ENCODE data around the gene TTBK2.
"Not testable (repeated sequence)": the region's sequence is repeated elsewhere in the genome, so short reads cannot be mapped to it uniquely, and the experiment has no call there.

TTBK2 gene

GRCh38 chr15:42825599-42825998 lies 95.0 kb downstream of the TTBK2 start:
- no peak for DNase-seq (ENCODE audit: low read depth)

GRCh38 chr15:42820811-42821210 lies 99.8 kb downstream of the TTBK2 start:
- no peak for DNase-seq (ENCODE audit: low read depth)

GRCh38 chr15:42819786-42820185 lies 100.8 kb downstream of the TTBK2 start:
- no peak for DNase-seq (ENCODE audit: low read depth)

GRCh38 chr15:42811433-42811832 lies 109.1 kb downstream of the TTBK2 start:
- DNase-seq (ENCODE audit: low read depth) = no peak

- no peak for DNase-seq (ENCODE audit: low read depth)
Measured at GRCh38 chr15:42808913-42809312, 111.7 kb downstream of the TTBK2 start.

- DNase-seq (ENCODE audit: low read depth) = no peak
Measured at GRCh38 chr15:42805266-42805665, 115.3 kb downstream of the TTBK2 start.

- no peak for DNase-seq (ENCODE audit: low read depth)
Measured at GRCh38 chr15:42804739-42805138, 115.8 kb downstream of the TTBK2 start.

GRCh38 chr15:42803436-42803835 lies 117.1 kb downstream of the TTBK2 start:
- no peak for DNase-seq (ENCODE audit: low read depth)

- no peak for DNase-seq (ENCODE audit: low read depth)
Measured at GRCh38 chr15:42802168-42802567, 118.4 kb downstream of the TTBK2 start.

- DNase-seq (ENCODE audit: low read depth) = no peak
Measured at GRCh38 chr15:42800731-42801474, 119.7 kb downstream of the TTBK2 start.

- no peak for DNase-seq (ENCODE audit: low read depth)
Measured at GRCh38 chr15:42798802-42799201, 121.8 kb downstream of the TTBK2 start.

GRCh38 chr15:42796955-42797782 lies 123.4 kb downstream of the TTBK2 start:
- no peak for DNase-seq (ENCODE audit: low read depth)

GRCh38 chr15:42788725-42789124 lies 131.9 kb downstream of the TTBK2 start:
- DNase-seq (ENCODE audit: low read depth) = no peak

- DNase-seq (ENCODE audit: low read depth) = no peak
Measured at GRCh38 chr15:42786978-42787377, 133.6 kb downstream of the TTBK2 start.

GRCh38 chr15:42785569-42785968 lies 135.0 kb downstream of the TTBK2 start:
- DNase-seq (ENCODE audit: low read depth) = no peak

- no peak for DNase-seq (ENCODE audit: low read depth)
Measured at GRCh38 chr15:42784705-42785104, 135.9 kb downstream of the TTBK2 start.

GRCh38 chr15:42782716-42783115 lies 137.9 kb downstream of the TTBK2 start:
- no peak for DNase-seq (ENCODE audit: low read depth)

- no peak for DNase-seq (ENCODE audit: low read depth)
Measured at GRCh38 chr15:42775416-42775815, 145.2 kb downstream of the TTBK2 start.

- no peak for DNase-seq (ENCODE audit: low read depth)
Measured at GRCh38 chr15:42772901-42773300, 147.7 kb downstream of the TTBK2 start.

- no peak for DNase-seq (ENCODE audit: low read depth)
Measured at GRCh38 chr15:42772144-42772543, 148.4 kb downstream of the TTBK2 start.

GRCh38 chr15:42766109-42766508 lies 154.5 kb downstream of the TTBK2 start:
- not testable (repeated sequence) for DNase-seq (ENCODE audit: low read depth)

- DNase-seq (ENCODE audit: low read depth) = not testable (repeated sequence)
Measured at GRCh38 chr15:42764154-42764731, 156.3 kb downstream of the TTBK2 start.

- DNase-seq (ENCODE audit: low read depth) = not testable (repeated sequence)
Measured at GRCh38 chr15:42761813-42762212, 158.8 kb downstream of the TTBK2 start.

All from stimulated activated CD8-positive, alpha-beta memory T cell treated with anti-CD3 and anti-CD28 coated beads, Interleukin-12 subunit alpha, Interleukin-12 subunit beta, amount 100 ng/mL, for 1 hour (primary cell).